ENCODE results near the gene TOMM5. TPM values are rescaled to one million over a fixed set of nuclear protein-coding genes. Genes with fewer than 3 reads are reported as not detected.
A peak's percentile ranks its signal among the peaks of the same experiment; 100 is the strongest.

Gene TOMM5
- total RNA-seq, 1 donor from 2014 or later = 147 TPM

DNA sequence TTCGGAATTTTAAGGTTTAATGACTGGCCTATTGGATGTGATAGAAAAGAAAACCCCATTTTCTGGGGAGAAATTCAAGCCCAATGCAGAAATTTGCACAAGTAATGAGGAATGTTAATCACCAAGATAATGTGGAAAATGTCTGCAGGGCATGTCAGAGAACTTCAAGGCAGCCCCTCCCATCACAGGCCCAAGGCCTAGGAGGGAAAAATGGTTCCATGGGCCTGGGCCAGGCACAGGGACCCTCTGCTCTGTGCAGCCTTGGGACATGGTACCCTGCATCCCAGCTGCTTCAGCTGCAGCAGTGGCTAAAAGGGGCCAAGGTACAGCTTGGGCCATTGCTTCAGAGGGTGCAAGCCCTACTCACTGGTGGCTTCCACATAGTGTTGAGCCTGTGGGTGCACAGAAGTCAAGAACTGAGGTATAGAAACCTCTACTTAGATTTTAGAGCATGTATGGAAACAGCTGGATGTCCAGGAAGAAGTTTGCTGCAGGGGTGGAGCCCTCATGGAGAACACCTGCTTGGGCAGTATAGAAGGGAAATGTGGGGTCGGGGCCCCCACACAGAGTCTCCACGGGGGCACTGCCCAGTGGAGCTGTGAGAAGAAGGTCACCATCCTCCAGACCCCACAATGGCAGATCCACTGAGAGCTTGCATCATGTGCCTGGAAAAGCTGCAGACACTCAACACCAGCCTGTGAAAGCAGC is 28.4 kb downstream of the TOMM5 start:
- DNase-seq (ENCODE audit: low spot score) = no peak

DNA sequence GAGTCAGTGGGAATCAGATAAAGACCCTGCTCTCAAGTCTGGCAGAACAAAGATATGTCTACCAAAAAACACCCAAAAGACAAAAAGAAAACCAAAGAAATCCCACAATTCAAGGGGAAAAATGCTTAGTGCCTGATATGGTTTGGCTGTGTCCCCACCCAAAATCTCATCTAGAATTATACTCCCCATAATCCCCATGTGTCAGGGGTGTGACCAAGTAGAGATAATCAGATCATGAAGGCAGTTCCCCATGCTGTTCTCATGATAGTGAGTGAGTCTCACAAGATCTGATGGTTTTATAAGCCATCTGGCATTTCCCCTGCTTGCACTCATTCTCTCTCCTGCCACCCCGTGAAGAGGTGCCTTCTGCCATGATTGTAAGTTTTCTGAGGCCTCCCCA is 29.6 kb downstream of the TOMM5 start:
- no peak for DNase-seq (ENCODE audit: low spot score)

DNA sequence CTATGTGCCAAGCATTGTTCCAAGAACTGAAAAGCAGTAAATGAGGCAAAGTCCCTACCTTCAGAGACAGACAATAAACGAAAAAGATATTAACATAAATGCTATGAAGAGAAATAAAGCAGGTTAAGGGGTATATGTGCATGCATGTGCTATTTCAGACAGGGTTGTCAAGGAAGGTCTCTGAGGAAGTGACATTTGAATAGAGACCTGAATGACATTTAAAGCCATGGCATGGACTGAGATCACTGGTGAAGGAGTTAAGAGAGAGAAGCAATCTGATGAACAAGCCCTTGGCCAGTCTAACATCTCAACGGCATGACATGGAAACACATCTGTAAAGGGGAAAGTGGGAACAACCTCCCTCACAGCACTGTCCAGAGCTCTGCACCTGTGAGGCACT is 30.7 kb downstream of the TOMM5 start:
- DNase-seq (ENCODE audit: low spot score) = no peak

DNA sequence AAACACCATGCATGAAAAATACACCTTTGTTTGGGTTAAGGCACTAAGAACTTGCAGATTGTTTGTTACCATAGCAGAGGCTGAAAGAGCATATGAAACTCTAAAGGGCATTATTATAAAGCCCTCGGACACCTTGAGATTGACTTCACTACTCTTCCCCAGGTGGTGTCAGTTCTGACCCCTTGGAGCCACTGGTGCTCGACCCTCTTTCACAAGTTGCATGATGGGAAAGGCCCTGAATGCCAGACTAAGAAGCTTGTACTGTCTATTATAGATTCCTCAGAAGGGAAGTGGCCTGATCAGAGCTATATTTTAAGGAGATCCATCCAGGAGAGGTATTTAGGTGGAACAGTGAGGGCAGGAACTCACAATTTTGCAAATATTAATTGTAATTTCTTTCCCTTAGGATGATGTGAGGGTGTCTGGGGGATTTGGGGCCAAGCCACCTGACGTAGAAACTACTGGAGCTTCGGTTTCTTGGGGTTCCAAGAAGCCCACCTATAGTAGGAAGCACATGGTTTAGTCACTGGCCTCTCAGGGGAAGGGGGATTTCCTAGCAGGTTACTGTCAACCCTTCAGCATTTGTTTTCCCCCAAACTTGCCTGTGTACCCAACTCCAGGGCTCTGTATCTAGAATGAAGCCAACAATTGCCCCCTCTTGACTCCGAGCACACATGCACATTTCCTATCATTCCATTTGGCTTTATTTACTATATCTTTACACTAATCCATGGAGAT is 32.4 kb downstream of the TOMM5 start:
- DNase-seq (ENCODE audit: low spot score) = no peak

DNA sequence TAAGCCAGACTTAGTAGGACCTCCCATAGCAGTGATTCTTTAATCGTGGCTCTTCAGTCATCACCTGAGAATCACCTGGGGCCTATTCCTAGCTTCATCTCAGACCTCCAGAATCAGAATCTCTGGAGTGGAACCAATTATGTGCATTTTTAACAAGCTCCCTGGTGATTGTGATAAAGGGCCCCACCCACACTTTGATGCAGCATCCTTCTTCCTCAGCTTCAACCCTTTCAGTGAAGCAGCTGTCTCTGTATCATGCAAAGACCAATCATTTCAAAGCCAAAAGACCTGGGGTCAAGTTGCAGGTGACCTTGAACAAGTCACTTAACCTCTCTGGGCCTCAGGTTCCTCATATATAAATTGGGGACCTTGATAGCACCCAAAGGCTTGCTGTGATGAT is 33.3 kb downstream of the TOMM5 start:
- DNase-seq (ENCODE audit: low spot score) = no peak

DNA sequence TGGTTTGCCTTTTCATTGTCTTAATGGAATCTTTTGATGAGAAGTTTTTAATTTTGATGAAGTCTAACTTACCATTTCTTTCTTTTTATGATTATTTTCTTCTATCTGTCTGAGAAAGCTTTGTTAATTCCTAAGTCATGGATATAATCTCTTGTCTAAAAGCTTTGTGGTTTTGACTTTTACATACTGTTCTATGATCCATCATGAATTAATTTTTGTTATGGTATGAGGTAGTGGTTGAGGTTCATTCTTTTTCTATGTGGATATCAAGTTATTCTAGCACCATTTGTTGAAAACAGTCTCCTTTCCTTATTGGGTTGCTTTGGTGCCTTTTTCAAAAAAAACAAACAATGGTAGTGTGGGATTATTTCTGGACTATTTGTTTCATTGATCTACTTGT is 36.6 kb downstream of the TOMM5 start:
- no peak for DNase-seq (ENCODE audit: low spot score)

DNA sequence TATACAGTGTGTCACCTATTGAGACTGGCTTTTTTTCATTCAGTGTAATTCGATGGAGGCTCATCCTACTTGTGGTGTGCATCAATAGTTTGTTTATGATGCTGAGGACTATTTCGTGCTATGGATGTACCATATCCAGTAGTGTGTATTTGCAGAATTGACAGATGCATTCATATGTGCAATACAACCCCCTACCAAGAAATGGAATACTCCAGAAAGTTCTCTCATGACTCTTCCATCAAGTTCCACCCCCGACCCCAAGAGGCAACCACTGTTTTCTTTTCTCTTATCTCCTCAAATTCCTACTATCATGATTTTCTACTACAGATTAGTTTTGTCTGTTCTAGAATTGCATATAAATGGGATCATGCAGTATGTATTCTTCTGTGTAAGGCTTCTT is 38.1 kb downstream of the TOMM5 start:
- no peak for DNase-seq (ENCODE audit: low spot score)

DNA sequence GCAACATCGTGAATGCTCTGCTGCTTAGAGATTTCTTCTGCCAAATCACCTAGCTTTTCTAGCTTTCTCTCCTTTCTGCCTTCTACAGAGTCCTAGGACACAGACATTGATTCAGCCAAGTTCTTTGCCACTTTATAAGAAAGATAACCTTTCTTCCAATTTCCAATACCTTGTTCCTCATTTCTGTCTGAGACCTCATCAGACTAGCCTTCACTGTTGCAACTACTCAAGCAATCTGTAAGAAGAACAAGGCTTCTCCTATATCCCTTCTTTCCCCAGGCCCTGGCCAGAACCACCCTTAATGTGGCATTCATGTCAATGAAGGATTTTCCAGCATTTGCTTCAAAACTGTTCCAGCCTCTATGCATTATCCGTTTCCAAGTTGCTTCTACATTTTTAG is 40.5 kb downstream of the TOMM5 start:
- DNase-seq (ENCODE audit: low spot score) = no peak

DNA sequence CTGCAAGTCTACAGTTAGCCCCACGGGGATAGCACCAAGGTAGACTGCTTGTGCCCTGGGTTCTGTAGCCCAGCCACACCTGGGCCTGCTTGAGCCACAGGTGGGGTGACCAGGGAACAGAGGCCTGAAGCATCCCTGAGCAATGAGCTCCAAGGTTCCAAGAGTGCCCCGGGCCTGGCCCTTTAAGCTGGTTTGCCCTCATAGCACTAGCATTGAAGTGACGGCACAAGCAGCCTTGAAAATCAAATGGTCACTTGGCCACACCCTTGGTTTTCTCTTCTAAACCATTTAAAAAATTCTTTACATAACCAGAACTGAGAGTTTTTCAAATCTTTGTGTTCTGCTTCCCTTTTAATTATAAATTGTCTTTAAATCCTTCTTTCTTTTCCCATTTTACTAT is 40.9 kb downstream of the TOMM5 start:
- no peak for DNase-seq (ENCODE audit: low spot score)

DNA sequence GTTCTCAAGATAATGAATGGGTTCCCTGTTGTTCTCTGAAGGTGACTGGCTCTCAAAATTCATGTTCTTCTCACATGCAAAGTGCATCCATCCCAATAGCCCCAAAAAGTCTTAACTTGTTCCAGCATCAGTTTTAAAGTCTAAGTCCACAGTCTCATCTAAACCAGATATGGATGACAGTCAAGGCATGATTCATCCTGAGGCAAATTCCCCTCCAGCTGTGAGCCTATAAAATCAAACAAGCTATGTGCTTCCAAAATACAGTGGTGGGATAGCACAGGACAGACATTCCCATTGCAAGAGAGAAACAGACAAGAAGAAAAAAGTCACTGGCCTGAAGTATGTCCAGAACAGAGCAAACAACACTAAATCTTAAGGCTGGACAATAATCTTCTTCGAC is 41.6 kb downstream of the TOMM5 start:
- peak; percentile 45 for DNase-seq (ENCODE audit: low spot score)

DNA sequence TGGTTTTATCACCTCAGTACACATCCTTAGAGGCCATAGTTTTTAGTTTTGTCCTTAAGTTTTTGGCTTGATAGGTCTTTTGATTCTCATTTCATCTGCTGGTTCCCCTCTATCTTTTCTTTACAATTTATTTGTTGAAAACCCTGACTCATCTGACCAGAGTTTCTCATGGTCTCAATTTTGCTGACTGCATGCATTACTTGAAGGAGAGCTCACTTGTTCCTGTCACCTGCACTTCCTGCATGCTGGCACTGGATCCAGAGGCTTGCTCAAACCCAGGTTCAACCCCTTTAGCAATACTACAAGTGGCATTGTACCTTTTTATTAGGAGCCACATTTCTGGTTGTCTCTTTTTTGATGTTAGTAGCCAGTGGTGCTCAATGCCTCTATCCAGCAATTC is 42.9 kb downstream of the TOMM5 start:
- DNase-seq (ENCODE audit: low spot score) = no peak

DNA sequence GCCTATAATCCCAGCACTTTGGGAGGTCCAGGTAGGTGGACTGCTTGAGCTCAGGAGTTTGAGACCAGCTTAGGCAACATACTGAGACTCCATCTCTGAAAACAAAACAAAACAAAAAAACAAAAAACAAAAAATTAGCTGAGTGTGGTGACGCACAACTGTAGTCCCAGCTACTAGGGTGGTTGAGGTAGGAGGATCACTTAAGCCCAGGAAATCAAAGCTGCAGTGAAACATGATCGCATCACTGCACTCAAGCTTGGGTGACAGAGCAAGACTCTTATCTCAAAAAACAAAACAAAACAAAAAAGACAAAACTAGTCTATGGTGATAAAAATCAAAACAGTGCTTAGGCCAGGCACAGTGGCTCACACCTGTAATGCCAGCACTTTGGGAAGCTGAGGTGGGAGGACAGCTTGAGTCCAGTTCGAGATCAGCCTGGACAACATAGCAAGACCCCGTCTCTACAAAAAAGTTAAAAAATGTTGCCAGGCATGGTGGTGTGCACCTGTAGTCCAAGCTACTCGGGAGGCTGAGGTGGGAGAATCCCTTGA is 45.0 kb downstream of the TOMM5 start:
- DNase-seq (ENCODE audit: low spot score) = no peak

DNA sequence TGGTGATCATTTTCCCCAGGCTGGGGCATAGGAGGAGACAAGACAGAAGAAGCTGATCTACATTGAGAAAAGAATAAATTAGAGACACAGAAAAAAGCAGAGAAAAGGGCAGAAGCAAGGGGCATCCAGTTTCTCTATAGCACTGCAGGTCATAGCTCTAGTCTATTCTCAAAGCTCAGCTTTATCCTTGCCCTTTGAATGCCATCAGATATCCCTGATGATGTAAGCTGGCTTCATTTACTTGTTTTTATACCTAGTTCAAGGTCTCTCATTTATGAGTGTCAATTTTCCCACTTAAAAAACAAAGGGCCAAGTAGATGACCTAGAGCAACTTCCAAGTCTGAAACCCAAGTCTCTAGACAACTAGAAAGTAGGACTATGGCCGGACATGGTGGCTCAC is 48.9 kb downstream of the TOMM5 start:
- DNase-seq (ENCODE audit: low spot score) = no peak

DNA sequence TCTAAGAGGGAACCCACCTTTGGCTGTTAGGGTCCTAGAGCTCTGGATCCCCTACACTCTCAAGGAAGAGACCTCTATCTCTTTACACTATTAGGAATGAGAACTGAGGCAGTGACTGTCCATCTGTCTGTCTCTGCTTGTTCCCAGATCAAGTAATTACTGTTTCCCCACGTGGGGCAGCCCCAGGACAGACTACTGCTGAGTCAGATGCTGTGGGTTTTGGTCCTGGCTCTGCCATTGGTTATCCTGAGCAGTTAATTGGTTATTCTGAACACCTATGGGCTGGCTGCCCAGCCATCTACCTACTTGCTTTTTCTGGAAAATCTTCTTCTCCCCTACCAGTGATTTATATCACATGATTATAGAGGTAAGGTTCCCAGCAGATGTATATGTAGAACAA is 49.5 kb downstream of the TOMM5 start:
- no peak for DNase-seq (ENCODE audit: low spot score)

DNA sequence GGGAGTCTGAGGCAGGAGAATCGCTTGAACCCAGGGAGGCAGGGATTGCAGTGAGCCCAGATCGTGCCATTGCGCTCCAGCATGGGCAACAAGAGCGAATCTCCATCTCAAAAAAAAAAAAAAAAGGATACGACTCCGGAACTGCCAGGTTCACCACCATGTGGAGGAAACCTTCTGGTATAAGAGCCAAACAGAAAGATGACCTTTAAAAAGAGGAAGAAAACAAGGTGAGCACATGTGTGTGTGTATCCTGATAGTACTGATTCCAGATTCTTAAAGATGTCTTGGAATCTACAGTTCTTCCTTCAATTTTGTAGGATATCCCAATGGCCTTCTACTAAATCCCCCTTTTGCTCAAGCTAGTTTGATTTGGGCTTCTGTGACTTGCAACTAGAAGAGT is 49.9 kb downstream of the TOMM5 start:
- no peak for DNase-seq (ENCODE audit: low spot score)

DNA sequence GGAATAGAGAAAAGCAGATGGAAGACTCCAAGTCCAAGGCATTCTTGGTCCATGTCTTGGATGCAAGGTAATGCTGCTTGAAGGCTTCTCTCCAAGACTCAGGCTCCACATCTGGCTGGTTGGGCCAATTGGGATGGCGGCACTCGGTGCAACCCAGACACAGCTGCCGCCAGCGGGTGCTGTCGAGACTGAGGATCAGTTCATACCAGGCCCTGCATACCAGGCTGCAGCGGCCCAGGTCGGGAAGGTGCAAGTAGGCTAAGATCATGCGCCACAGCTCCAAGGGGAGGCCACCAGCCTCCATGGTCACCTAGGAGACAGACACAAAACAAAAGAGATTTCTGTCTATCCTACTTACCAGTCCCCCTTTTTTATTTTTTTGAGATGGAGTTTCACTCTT is 50.9 kb downstream of the TOMM5 start:
- DNase-seq (ENCODE audit: low spot score) = no peak

DNA sequence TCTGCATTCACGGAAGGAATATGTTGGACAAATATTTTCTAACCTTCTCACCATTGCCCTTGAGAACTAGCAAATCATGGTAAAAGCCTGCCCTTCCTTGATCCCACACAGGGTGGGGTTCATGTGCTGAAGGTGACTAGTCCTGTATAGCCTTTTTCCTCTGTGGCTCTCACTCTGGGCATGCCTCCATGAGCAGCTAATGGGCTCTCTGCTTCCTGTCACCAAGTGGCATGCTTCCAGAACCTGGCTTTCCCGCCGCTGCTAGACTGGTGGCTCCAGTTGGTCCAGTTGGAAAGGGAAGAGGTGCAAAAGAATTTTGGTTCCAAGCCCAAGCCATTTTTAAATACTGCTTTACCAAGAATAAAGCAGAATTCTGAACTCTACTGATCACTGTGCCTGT is 51.8 kb downstream of the TOMM5 start:
- DNase-seq (ENCODE audit: low spot score) = no peak

DNA sequence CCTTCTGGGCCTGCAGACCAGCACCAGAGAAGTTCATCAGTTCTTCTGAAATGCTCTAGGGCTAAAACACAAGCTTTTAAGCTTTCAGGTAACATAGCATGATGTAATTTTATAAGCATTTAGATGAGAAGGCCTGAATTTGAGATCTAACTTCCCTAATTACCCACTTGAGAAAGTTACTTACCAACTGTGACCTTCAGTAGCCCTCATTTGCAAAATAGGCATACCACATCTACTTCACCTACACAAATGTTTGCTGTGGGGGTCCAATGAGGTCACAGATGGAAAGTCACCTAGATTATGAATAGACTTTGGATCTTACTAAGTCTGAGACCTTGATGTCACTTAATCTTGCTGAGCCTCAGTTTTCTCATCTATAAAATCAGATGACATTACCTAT is 52.8 kb downstream of the TOMM5 start:
- no peak for DNase-seq (ENCODE audit: low spot score)

Other genes starting within 250 kb of the TOMM5 start
- gene GRHPR, start 169.9 kb downstream of the TOMM5 start, total RNA-seq (ENCODE audit: insufficient read depth, low replicate concordance) = 66.0 TPM
- gene ZBTB5, start 127.1 kb downstream of the TOMM5 start, total RNA-seq (ENCODE audit: insufficient read depth, low replicate concordance) = 14.7 TPM
- gene POLR1E, start 106.6 kb downstream of the TOMM5 start, total RNA-seq (ENCODE audit: insufficient read depth, low replicate concordance) = 34.7 TPM
- 5.3 TPM for gene FBXO10, start 16.2 kb downstream of the TOMM5 start, total RNA-seq (ENCODE audit: insufficient read depth, low replicate concordance)
- 2.9 TPM for gene FRMPD1, start 58.4 kb upstream of the TOMM5 start, total RNA-seq (ENCODE audit: insufficient read depth, low replicate concordance)
- gene TRMT10B, start 161.2 kb upstream of the TOMM5 start, total RNA-seq (ENCODE audit: insufficient read depth, low replicate concordance) = 0.48 TPM
- gene EXOSC3, start 192.5 kb upstream of the TOMM5 start, total RNA-seq (ENCODE audit: insufficient read depth, low replicate concordance) = 23.6 TPM
- 48.4 TPM for gene DCAF10, start 208.2 kb upstream of the TOMM5 start, total RNA-seq (ENCODE audit: insufficient read depth, low replicate concordance)